Measurements from ENCODE around the gene TUBAL3. TPM values are rescaled to one million over a fixed set of nuclear protein-coding genes. Genes with fewer than 3 reads are reported as not detected.

Gene TUBAL3
- total and polyA plus RNA-seq, 4 donors = 0.75 TPM; not detected in 3

- no peaks in the 10 kb centered on the region for H3K27me3 ChIP-seq (ENCODE audit: control insufficient read depth in 4 of 4, insufficient read depth in 4 of 4, low read length in 3 of 4)
- H3K9ac ChIP-seq (ENCODE audit: low read depth in 1 of 2, low read length in 2 of 2) = no peak overlapping the region
- H3K4me1 ChIP-seq (ENCODE audit: control insufficient read depth in 4 of 4, insufficient read depth in 4 of 4, low read length in 3 of 4) = no peaks in the 10 kb centered on the region
- H3K9me3 ChIP-seq (ENCODE audit: control insufficient read depth in 4 of 4, low read length in 3 of 4) = no peaks in the 10 kb centered on the region
- no peak overlapping the region for H3K27ac ChIP-seq (ENCODE audit: low read depth in 1 of 2, low read length in 2 of 2)
- no peaks in the 10 kb centered on the region for H3K36me3 ChIP-seq (ENCODE audit: control insufficient read depth in 4 of 4, insufficient read depth in 3 of 4, low read depth in 1 of 4, low read length in 3 of 4)
- no peak for TF ChIP-seq HNF4G (IDR thresholded peaks at IDR 0.05)
- no peak for TF ChIP-seq NR2F2 (IDR thresholded peaks at IDR 0.05)
- no peak for TF ChIP-seq GABPA (IDR thresholded peaks at IDR 0.05 in 1 of 2, conservative IDR thresholded peaks at IDR 0.05 in 1 of 2)
- no peak for TF ChIP-seq REST (IDR thresholded peaks at IDR 0.05)
- TF ChIP-seq ZBTB33 (IDR thresholded peaks at IDR 0.05) = no peak
- TF ChIP-seq EGR1 (IDR thresholded peaks at IDR 0.05; ENCODE audit: low read depth in 2 of 2) = no peak
- no peak for TF ChIP-seq SP1 (IDR thresholded peaks at IDR 0.05)
- TF ChIP-seq RAD21 (IDR thresholded peaks at IDR 0.05) = no peak
- WGBS = 90% methylated on average over 12 of the region's 12 CpGs
- no peak for DNase-seq (ENCODE audit: low spot score)
- H3K4me3 ChIP-seq (ENCODE audit: low read depth in 1 of 3, low read length in 3 of 3) = no peak overlapping the region
Observed at GRCh38 chr10:5396556-5397300, 7.9 kb downstream of the TUBAL3 start.

GRCh38 chr10:5395168-5395567, 9.5 kb downstream of the TUBAL3 start:
- H3K27me3 ChIP-seq (ENCODE audit: control insufficient read depth in 4 of 4, insufficient read depth in 4 of 4, low read length in 3 of 4) = no peaks in the 10 kb centered on the region
- H3K36me3 ChIP-seq (ENCODE audit: control insufficient read depth in 4 of 4, insufficient read depth in 3 of 4, low read depth in 1 of 4, low read length in 3 of 4) = no peaks in the 10 kb centered on the region
- no peak for DNase-seq (ENCODE audit: low spot score)
- peaks cover 0 to 10% (median under 1%) of the 10 kb centered on the region in 4 donors for H3K9me3 ChIP-seq (ENCODE audit: control insufficient read depth in 4 of 4, low read length in 3 of 4)
- H3K9ac ChIP-seq (ENCODE audit: low read depth in 1 of 2, low read length in 2 of 2) = no peak overlapping the region
- TF ChIP-seq GABPA (IDR thresholded peaks at IDR 0.05 in 1 of 2, conservative IDR thresholded peaks at IDR 0.05 in 1 of 2) (no peak), ATF3 (IDR thresholded peaks at IDR 0.05) (no peak), REST (IDR thresholded peaks at IDR 0.05) (no peak)
- no peak overlapping the region for H3K27ac ChIP-seq (ENCODE audit: low read depth in 1 of 2, low read length in 2 of 2)
- WGBS = 88% methylated on average over 18 of the region's 18 CpGs
- no peak overlapping the region for H3K4me3 ChIP-seq (ENCODE audit: low read depth in 1 of 3, low read length in 3 of 3)
- H3K4me1 ChIP-seq (ENCODE audit: control insufficient read depth in 4 of 4, insufficient read depth in 4 of 4, low read length in 3 of 4) = no peaks in the 10 kb centered on the region
